Fibroblast of skin of left biceps (primary cell): ENCODE measurements around the gene PCCA.
"Not testable (repeated sequence)": the region's sequence is repeated elsewhere in the genome, so short reads cannot be mapped to it uniquely, and the experiment has no call there.

Experiments
- DNase-seq, 2 experiments: peaks; one replicate each; pipeline ENCODE4 v3.0.0-alpha.2; 2013; ENCODE audit warnings: low read depth in 2 of 2

Gene PCCA

GRCh38 chr13:100524688-100525087 is 435.8 kb downstream of the PCCA start:
- not testable (repeated sequence) for DNase-seq

GRCh38 chr13:100525453-100526317 is 436.8 kb downstream of the PCCA start:
- no peak for DNase-seq

DNA sequence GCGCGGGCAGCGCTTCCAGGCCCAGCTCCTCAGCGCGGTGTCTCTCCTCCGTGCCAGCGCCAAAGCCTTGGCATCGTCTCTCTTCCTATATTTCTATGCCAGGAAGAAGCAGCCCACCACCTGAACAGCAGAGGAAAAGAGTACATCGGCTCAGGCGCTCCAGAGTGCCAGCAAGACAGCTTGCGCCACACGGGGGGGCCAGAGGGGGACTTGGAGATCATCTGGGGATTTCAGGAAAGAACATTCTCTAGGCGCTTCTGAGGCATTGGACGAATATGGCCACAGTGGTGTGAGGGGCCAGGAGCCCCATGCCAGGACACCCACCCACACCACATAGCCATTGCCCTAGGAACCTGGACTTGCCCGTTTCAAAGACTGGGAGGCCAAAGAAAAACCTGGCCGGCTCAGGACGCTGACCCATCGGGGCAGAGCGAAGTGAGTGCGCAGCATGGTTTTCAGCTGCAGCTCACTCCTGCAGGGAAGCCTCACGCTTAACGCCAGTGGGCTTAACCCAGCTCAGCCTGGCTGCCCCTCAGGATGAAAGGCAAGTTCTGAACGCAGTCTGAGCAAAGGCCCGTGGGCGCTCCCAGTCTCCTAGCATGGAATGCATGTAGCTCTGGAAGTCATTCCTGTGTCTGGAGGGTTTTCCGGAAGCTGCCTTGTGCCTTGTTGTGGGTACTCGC is 437.6 kb downstream of the PCCA start:
- DNase-seq = no peak

DNA sequence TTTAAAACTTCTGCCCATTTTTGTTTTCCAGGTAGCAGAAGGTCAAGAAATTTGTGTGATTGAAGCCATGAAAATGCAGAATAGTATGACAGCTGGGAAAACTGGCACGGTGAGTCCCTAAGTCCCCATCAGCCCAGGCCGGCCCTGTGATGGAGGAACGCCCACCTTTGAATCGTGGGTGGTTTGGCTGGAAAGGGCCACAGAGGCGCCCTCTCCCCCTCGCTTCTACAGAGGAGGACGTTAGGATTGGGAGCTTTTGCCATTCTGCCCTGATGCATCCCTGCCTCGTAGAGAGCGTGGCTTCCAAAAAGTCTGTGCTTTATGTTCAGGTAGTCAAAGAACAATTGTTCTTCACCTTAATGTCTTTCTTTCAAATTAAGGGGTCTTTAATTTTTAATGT is 438.8 kb downstream of the PCCA start:
- DNase-seq = no peak

DNA sequence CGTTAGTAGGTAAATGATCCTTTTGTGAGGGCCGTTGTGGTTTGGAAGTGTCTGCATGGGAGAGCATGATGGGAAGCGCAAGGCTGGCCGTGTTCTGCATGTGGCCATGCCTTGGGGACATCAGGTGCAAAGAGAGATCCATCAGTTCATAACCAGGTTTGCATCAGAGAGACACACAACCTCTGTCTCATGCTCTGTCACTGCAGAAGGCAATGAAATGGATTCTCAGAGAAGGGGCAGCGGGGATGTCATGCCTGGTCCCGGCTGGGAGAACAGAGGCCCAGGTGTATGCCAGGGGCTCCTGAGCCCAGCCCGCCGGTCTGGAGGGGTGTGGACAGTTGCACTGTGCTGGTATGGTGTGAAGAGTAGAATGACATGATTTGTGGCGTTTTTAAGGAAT is 439.5 kb downstream of the PCCA start:
- no peak for DNase-seq

DNA sequence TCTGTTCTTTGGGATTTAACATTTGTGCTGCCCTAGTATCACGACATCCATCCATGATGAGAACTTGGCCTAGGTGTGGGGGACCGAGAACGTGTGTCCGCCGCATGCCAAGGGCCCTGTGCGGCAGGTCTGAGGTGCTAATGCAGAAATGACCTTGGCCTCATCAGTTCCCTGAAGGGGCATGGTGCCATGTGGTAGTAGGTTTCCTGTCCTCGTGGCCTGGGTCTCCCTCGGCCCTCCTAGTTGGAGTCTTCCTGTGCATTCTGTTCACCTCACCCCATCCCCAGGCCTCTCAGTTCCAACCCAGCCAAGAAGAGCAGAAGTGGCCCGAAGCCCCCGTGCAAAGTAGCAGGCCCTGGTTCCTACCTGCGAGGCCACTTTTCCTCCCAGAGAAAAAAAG is 439.9 kb downstream of the PCCA start:
- DNase-seq = no peak

DNA sequence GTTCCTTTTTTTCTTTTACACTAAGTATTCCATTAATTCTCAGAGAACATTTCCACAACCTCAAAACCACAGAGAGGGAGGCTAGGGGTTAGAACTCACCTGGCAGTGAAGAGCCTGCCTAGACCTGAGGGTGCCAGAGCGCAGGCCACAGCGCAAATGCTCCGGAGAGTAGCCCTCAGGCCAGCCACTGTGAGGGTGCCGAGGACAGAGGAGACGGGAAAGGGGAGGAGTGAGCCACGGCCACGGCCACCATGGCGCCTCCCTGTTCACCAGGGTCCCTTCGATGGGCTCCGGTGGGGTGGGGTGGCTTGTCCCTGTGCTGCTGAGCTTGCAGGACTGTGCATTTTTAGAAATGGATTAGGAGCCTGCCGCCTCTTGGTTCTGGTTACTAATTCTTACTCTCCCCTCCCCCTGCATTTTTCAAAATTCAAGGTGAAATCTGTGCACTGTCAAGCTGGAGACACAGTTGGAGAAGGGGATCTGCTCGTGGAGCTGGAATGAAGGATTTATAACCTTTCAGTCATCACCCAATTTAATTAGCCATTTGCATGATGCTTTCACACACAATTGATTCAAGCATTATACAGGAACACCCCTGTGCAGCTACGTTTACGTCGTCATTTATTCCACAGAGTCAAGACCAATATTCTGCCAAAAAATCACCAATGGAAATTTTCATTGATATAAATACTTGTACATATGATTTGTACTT is 440.9 kb downstream of the PCCA start:
- DNase-seq = no peak

DNA sequence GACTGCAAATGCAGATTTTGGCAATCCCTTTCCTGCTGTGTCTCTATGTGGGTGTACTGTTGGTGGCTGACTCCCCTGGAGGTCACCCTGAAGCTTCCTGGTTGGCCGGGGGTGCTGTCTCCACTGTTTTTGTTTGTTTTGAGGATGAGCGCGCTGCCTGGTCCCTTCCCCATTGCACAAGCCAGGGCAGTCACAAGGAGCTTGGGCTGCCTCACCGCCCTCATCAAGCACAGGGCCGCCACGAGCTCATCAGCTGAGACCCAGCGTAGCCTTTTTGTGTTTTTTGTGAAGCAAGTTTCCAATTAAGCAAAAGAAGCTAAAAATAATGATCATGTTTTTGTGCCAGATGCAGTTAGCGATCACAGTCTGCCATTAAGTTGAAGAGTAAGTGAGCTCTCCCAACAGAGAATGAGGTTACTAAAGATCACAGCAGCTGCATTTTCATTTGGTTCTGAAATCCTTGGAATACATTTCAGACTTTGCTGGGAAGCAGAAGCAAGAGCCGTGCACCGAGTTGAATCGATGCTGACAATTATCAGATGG is 441.8 kb downstream of the PCCA start:
- no peak for DNase-seq

DNA sequence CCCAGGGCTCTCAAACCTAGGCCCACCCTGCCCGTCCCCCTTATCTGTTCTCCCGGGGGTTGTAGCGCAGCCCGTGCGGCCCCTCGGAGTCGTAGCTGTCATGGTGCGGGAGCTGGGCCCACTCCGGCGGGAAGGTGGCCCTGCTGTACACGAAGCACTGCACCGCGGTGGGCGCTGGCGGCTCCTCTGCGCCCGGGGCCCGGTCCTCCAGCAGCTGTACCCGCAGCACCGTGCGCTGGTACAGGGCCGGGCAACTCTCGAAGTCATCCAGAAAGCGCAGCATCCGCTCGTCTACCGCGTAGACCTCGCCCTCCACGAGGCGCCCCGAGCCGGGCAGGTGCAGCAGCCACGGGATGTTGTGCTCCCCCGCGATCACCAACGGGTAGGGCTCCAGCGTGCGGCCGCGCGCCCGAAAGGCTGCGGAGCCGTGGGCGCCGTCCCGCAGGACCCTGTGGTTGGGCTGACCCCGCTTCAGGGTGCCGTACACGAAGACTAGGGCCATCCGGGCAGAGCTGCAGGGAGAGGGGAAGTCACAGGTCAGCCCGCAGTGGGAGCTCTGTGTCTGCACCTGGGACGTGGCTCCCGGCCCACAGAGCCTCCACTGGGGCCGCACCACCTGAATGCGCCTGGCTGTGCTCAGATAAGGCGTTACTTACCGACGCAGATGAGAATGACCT is 443.3 kb downstream of the PCCA start:
- no peak for DNase-seq

DNA sequence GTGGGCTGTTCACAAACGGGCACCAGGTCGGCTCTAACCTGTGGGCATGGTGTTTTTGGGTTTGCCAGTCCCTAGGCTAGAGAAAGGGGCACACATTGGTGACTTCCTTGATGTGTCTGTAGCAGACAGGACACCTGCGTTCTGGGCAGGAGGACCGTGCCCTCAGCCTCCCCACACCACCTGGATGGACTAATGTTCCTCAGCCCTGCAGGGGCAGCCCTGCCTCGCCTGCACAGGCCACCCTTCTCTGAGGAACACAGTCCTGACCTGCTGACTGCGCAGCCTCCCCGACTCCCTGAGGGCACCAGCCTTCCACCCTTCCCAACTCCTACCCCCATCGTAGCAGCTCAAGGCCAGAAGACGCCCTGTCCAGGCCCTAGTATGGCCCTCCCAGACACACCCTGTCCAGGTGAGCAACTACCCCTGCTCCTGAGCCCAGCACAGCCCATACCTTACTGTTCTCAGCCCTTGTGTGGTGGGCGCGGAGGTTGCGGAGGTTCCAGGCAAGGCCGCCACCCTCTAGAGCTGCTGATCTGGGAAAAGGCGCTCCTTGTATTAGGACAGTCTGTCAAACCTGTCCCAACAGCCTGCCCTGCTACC is 444.0 kb downstream of the PCCA start:
- no peak for DNase-seq

- DNase-seq = no peak
These were observed 444.7 kb downstream of the PCCA start for GRCh38 chr13:100533588-100534041.

DNA sequence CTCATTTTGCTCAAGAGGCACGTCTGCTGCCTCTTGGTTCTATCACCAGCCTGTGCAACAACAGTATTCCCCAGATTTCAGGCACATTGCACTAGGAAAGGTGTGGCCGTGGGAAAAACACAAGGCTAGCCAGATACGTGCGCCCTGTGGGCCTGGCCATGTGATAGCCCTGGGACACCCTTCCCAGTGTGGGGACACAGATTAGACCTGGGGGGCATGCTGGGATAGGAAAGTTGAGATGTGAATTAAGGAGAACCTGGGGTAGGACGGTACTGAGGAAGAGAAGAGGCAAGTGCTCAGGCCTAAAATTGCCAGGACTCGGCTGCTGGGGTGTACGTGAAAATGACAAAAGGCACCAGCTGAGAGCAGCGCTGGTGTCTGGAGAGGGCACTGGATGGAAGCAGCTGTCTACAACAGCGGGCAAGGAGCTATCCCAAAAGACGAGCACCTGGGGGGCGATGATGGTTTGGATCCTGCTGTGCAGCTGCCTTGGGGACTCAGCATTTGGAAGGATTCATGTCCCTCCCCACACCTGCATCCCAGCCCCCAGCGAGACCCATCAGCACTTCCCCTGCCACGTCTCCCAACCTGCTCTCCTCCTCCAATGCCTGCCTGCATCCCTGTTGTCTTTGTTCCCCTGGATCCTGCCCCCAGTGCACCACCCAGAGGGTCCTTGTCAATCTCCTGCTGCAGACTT is 445.4 kb downstream of the PCCA start:
- DNase-seq = no peak

GRCh38 chr13:100534911-100535310 is 446.0 kb downstream of the PCCA start:
- no peak for DNase-seq

GRCh38 chr13:100535426-100536135 is 446.7 kb downstream of the PCCA start:
- no peak for DNase-seq

- DNase-seq = no peak
These were observed 447.8 kb downstream of the PCCA start for GRCh38 chr13:100536643-100537180.

DNA sequence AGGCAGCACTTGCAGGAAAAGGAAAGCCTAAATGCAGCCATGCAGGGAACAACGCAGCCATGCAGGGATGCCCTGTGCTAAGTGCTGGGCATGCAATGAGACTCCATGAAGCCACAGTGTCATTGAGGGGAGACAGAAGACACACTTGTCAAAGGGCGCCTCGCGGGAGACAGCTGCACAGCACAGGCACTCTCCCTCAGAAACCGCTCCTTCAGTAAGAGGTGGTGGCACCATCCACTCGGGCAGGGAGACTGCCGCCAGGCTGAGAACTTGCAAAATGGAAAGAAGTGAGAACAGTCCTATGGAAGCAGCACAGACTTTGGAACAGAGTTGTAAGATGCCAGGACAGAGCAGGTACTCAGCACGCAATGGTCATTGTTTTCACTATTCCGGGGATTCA is 448.6 kb downstream of the PCCA start:
- DNase-seq = no peak

- DNase-seq = no peak
These were observed 449.1 kb downstream of the PCCA start for GRCh38 chr13:100537951-100538462.

GRCh38 chr13:100540621-100541020 is 451.7 kb downstream of the PCCA start:
- no peak for DNase-seq
